H1 (cell line): Measurements from ENCODE around the gene ARID1B. TPM values are rescaled to one million over a fixed set of nuclear protein-coding genes. Genes with fewer than 3 reads are reported as not detected.

Experiments
- CTCF ChIA-PET: fragments of 300-600 bp; sonication (Branson Sonifier 250); formaldehyde crosslinking; loops from one replicate; lab custom pipeline; 2021; ENCODE audit not compliant: partially characterized antibody; lab: Charles Lee
- POLR2A ChIA-PET: fragments of 300-600 bp; sonication (Branson Sonifier 250); formaldehyde crosslinking; loops from one replicate; lab custom pipeline; 2021; ENCODE audit warnings: inconsistent platforms; ENCODE audit not compliant: partially characterized antibody; lab: Charles Lee
- DNase-seq, 2 experiments: peaks; one replicate each; pipeline versions ENCODE4 v3.0.0 to v3.0.0-alpha.2; 2010 to 2022; ENCODE audit warnings: low spot score in 2 of 2, low read depth in 1 of 2, mixed read lengths in 1 of 2
- FAIRE-seq: peaks from 2 replicates; lab custom pipeline; 2011; peaks lifted over from hg19 to GRCh38; lab: Jason Lieb, UNC
- H2AFZ ChIP-seq: 2 replicates; pipeline ENCODE4 v1.8.1; 2012; ENCODE audit warnings: low read length, inconsistent platforms
- H2AK5ac ChIP-seq: 2 replicates; pipeline ENCODE4 v1.6.1; 2013; ENCODE audit warnings: low read depth, low read length
- H2BK120ac ChIP-seq: replicated peaks from 2 replicates; pipeline ENCODE3; 2013; ENCODE audit warnings: low read depth, low read length, inconsistent platforms
- H2BK12ac ChIP-seq: 2 replicates; pipeline ENCODE4 v1.6.1; 2013; ENCODE audit warnings: low read depth, low read length
- H2BK15ac ChIP-seq: 2 replicates; pipeline ENCODE4 v1.6.1; 2013; ENCODE audit warnings: low read length
- H2BK20ac ChIP-seq: 2 replicates; pipeline ENCODE4 v1.6.1; 2013; ENCODE audit warnings: low read length
- H2BK5ac ChIP-seq: 2 replicates; pipeline ENCODE4 v1.6.1; 2013; ENCODE audit warnings: low read depth, low read length
- H3K14ac ChIP-seq: 2 replicates; pipeline ENCODE4 v1.6.1; 2013; ENCODE audit warnings: inconsistent platforms; ENCODE audit not compliant: insufficient read length
- H3K18ac ChIP-seq: 2 replicates; pipeline ENCODE4 v1.6.1; 2013; ENCODE audit warnings: low read length; ENCODE audit errors: extremely low read depth
- H3K23ac ChIP-seq: 2 replicates; pipeline ENCODE4 v1.6.1; 2013; ENCODE audit warnings: inconsistent platforms; ENCODE audit not compliant: insufficient read length
- H3K23me2 ChIP-seq: 2 replicates; pipeline ENCODE4 v1.6.1; 2013; ENCODE audit warnings: low read depth, low read length
- H3K27ac ChIP-seq: 2 replicates; pipeline ENCODE4 v1.6.1; 2011; ENCODE audit warnings: low read depth, low read length, inconsistent platforms
- H3K27me3 ChIP-seq, 4 experiments: replicated peaks in 1 of 4; 1 replicate in 1 of 4; 2 replicates in 3 of 4; pipeline versions ENCODE4 v1.6.1 to v1.8.1; 2011 to 2013; ENCODE audit warnings: low read length in 3 of 4, mild to moderate bottlenecking in 3 of 4, inconsistent platforms in 2 of 4, mixed read lengths in 2 of 4, moderate library complexity in 1 of 4; ENCODE audit not compliant: control insufficient read depth in 3 of 4, insufficient read depth in 3 of 4; ENCODE audit errors: extremely low read depth in 1 of 4
- H3K36me3 ChIP-seq, 4 experiments: 2 replicates each; pipeline versions ENCODE4 v1.6.1 to v1.8.1; 2011 to 2013; ENCODE audit warnings: mild to moderate bottlenecking in 4 of 4, low read length in 3 of 4, moderate library complexity in 2 of 4, control low read depth in 1 of 4, inconsistent platforms in 1 of 4; ENCODE audit not compliant: insufficient read depth in 4 of 4, control insufficient read depth in 2 of 4
- H3K4ac ChIP-seq: replicated peaks from 2 replicates; pipeline ENCODE3; 2013; ENCODE audit warnings: low read length, low read depth, mixed read lengths, inconsistent platforms; ENCODE audit not compliant: insufficient read length
- H3K4me1 ChIP-seq, 4 experiments: replicated peaks in 1 of 4; 1 replicate in 1 of 4; 2 replicates in 3 of 4; pipeline versions ENCODE4 v1.6.1 to v1.8.1; 2011 to 2013; ENCODE audit warnings: low read length in 3 of 4, inconsistent platforms in 2 of 4, mixed read lengths in 1 of 4; ENCODE audit not compliant: insufficient read depth in 4 of 4, control insufficient read depth in 3 of 4
- H3K4me2 ChIP-seq, 2 experiments: 2 replicates each; pipeline versions ENCODE4 v1.6.1 to v1.8.1; 2011 to 2013; ENCODE audit warnings: low read depth in 2 of 2, low read length in 2 of 2, control low read depth in 1 of 2, inconsistent platforms in 1 of 2, mild to moderate bottlenecking in 1 of 2; ENCODE audit not compliant: insufficient read depth in 1 of 2
- H3K4me3 ChIP-seq, 4 experiments: fragments of 200-600, 300-600 bp in 1 of 4; sonication (generic), shearing (Covaris generic), sonication (Bioruptor Twin) in 1 of 4; 2 replicates each; pipeline versions ENCODE4 v1.5.1 to v1.8.1; 2011 to 2016; ENCODE audit warnings: low read length in 4 of 4, low read depth in 3 of 4, control low read depth in 2 of 4, inconsistent platforms in 2 of 4, mild to moderate bottlenecking in 2 of 4, mixed read lengths in 1 of 4, moderate library complexity in 1 of 4; ENCODE audit not compliant: insufficient read depth in 2 of 4; ENCODE audit errors: extremely low read depth in 1 of 4
- H3K56ac ChIP-seq: replicated peaks from 2 replicates; pipeline ENCODE3; 2013; ENCODE audit warnings: low read depth, mild to moderate bottlenecking, mixed read lengths, low read length, inconsistent platforms; ENCODE audit not compliant: insufficient read length
- H3K79me1 ChIP-seq: 2 replicates; pipeline ENCODE4 v1.6.1; 2013; ENCODE audit warnings: low read depth, low read length, control low read depth
- H3K79me2 ChIP-seq, 2 experiments: 2 replicates each; pipeline versions ENCODE4 v1.6.1 to v1.8.1; 2012 to 2013; ENCODE audit warnings: low read length in 2 of 2, mild to moderate bottlenecking in 2 of 2, inconsistent platforms in 1 of 2; ENCODE audit not compliant: insufficient read depth in 2 of 2, control insufficient read depth in 1 of 2
- H3K9ac ChIP-seq, 4 experiments: replicated peaks in 1 of 4; 1 replicate in 1 of 4; 2 replicates in 3 of 4; pipeline versions ENCODE4 v1.6.1 to v1.8.1; 2011 to 2013; ENCODE audit warnings: low read depth in 3 of 4, low read length in 3 of 4, control low read depth in 2 of 4, mild to moderate bottlenecking in 2 of 4, moderate library complexity in 2 of 4, inconsistent platforms in 1 of 4; ENCODE audit errors: extremely low read depth in 1 of 4
- H3K9me3 ChIP-seq, 2 experiments: 2 replicates each; pipeline versions ENCODE4 v1.6.1 to v1.8.1; 2012 to 2013; ENCODE audit warnings: mild to moderate bottlenecking in 2 of 2, moderate library complexity in 2 of 2, control low read depth in 1 of 2, inconsistent platforms in 1 of 2, low read depth in 1 of 2, low read length in 1 of 2, mixed read lengths in 1 of 2; ENCODE audit not compliant: insufficient read depth in 2 of 2
- H4K20me1 ChIP-seq, 2 experiments: replicated peaks in 1 of 2; 2 replicates each; pipeline versions ENCODE3 to v1.8.1; 2011 to 2013; ENCODE audit warnings: inconsistent platforms in 2 of 2, low read length in 2 of 2, mild to moderate bottlenecking in 1 of 2; ENCODE audit not compliant: insufficient read depth in 2 of 2, control insufficient read depth in 1 of 2
- H4K5ac ChIP-seq: 2 replicates; pipeline ENCODE4 v1.6.1; 2013; ENCODE audit warnings: low read length, low read depth, mixed read lengths, inconsistent platforms; ENCODE audit not compliant: insufficient read length
- H4K8ac ChIP-seq: 2 replicates; pipeline ENCODE4 v1.8.0; 2013; ENCODE audit warnings: mild to moderate bottlenecking, moderate library complexity, low read length, inconsistent platforms; ENCODE audit not compliant: insufficient read depth; ENCODE audit errors: extremely low read depth
- H4K91ac ChIP-seq: replicated peaks from 2 replicates; pipeline ENCODE3; 2013; ENCODE audit warnings: low read length, mixed read lengths, inconsistent platforms; ENCODE audit not compliant: insufficient read length
- CBX5 ChIP-seq: fragments of 300-800, 300-1000 bp; sonication (generic); IDR thresholded peaks from 2 replicates; pipeline ENCODE4 v1.7.1; 2016; ENCODE audit warnings: antibody characterized with exemption, low read length, low read depth
- E2F6 ChIP-seq: IDR thresholded peaks from 2 replicates; pipeline ENCODE4 v1.6.1; 2012; ENCODE audit warnings: inconsistent platforms
- EP300 ChIP-seq, 2 experiments: IDR thresholded peaks; 1 replicate in 1 of 2; 2 replicates in 1 of 2; pipeline ENCODE4 v1.6.1; 2011 to 2012; ENCODE audit warnings: low read depth in 2 of 2, low read length in 2 of 2, mild to moderate bottlenecking in 2 of 2, borderline replicate concordance in 1 of 2, inconsistent platforms in 1 of 2, moderate library complexity in 1 of 2
- GABPA ChIP-seq: IDR thresholded peaks from 2 replicates; pipeline ENCODE4 v1.6.1; 2011; ENCODE audit warnings: mild to moderate bottlenecking, low read length, moderate library complexity, borderline replicate concordance; ENCODE audit not compliant: insufficient read depth
- GTF2F1 ChIP-seq: IDR thresholded peaks from 2 replicates; pipeline ENCODE4 v1.6.1; 2012; ENCODE audit warnings: low read depth, low read length, improper control_type of control experiment, borderline replicate concordance
- JUN ChIP-seq: IDR thresholded peaks from 2 replicates; pipeline ENCODE4 v1.6.1; 2011; ENCODE audit warnings: low read depth, mild to moderate bottlenecking, improper control_type of control experiment, low read length
- KDM5A ChIP-seq: fragments of 200-600 bp; IDR thresholded peaks from 2 replicates; pipeline ENCODE4 v1.7.1; 2012; ENCODE audit warnings: mild to moderate bottlenecking, low read length, inconsistent platforms, mixed read lengths
- RXRA ChIP-seq: IDR thresholded peaks from 2 replicates; pipeline ENCODE4 v1.6.1; 2011; ENCODE audit warnings: low read depth, mild to moderate bottlenecking, low read length, moderate library complexity; ENCODE audit not compliant: insufficient read depth
- SAP30 ChIP-seq: fragments of 300-600 bp; sonication (generic); IDR thresholded peaks from 2 replicates; pipeline ENCODE4 v1.7.1; 2012; ENCODE audit warnings: low read length, moderate library complexity, mild to moderate bottlenecking, inconsistent platforms; ENCODE audit not compliant: insufficient read depth, insufficient replicate concordance
- SP1 ChIP-seq: IDR thresholded peaks from 2 replicates; pipeline ENCODE4 v1.6.1; 2011; ENCODE audit warnings: low read depth, low read length
- SP4 ChIP-seq: IDR thresholded peaks from 2 replicates; pipeline ENCODE4 v1.6.1; 2012; ENCODE audit warnings: low read length, inconsistent platforms
- SRF ChIP-seq: IDR thresholded peaks from 2 replicates; pipeline ENCODE4 v1.6.1; 2011; ENCODE audit warnings: mild to moderate bottlenecking, low read depth, low read length, moderate library complexity
- SUZ12 ChIP-seq: fragments of 200-600 bp; sonication (generic); IDR thresholded peaks from 2 replicates; pipeline ENCODE4 v1.6.1; 2012; ENCODE audit warnings: mild to moderate bottlenecking, inconsistent platforms, low read length, moderate library complexity, mixed read lengths
- TEAD4 ChIP-seq: IDR thresholded peaks from 2 replicates; pipeline ENCODE4 v1.6.1; 2012; ENCODE audit warnings: low read depth, low read length, inconsistent platforms, mixed read lengths
- WGBS, 2 experiments: shearing (Covaris generic) in 1 of 2; methylation state at CpG; one replicate each; pipeline versions ENCODE4 v1.1.6 to v1.1.7; 2013 to 2015; ENCODE audit warnings: low lambda C conversion rate in 2 of 2, mixed read lengths in 2 of 2, inconsistent platforms in 1 of 2, low coverage in 1 of 2, missing lambda C conversion rate in 1 of 2; ENCODE audit not compliant: insufficient replicate concordance in 2 of 2, insufficient coverage in 1 of 2, insufficient read length in 1 of 2; ENCODE audit errors: extremely low coverage in 1 of 2, missing lambda C conversion rate in 1 of 2; 5-methylcytosine and 5-hydroxymethylcytosine counted together
- polyA plus RNA-seq, 7 experiments: library from polyadenylated mRNA; depleted of rRNA in 3 of 7; stranded (reverse) in 5 of 7; unstranded in 2 of 7; fragments of >200 nt in 5 of 7; fragments of 200-250 nt in 2 of 7; gene quantifications; 1 replicate in 5 of 7; 2 replicates in 1 of 7; 4 replicates in 1 of 7; pipeline versions ENCODE4 v1.2.1 to v1.2.3, GENCODE V29; 2011 to 2013; ENCODE audit warnings: missing spikeins in 2 of 7, mixed read lengths in 2 of 7
- total RNA-seq: library from RNA; stranded (reverse); fragmentation: NEBNext Ultra II Directional; extraction: Animal tissue kit (Norgen Biotek cat#: 25700); gene quantifications from 2 replicates; pipeline ENCODE4 v1.2.1, GENCODE V29; 2021

The ARID1B gene
- total and polyA plus RNA-seq, 2 of the 8 experiments (the other 6 are each of a cell fraction or from before 2014, with no cell fraction given): 24.3 to 70.3 TPM

DNA sequence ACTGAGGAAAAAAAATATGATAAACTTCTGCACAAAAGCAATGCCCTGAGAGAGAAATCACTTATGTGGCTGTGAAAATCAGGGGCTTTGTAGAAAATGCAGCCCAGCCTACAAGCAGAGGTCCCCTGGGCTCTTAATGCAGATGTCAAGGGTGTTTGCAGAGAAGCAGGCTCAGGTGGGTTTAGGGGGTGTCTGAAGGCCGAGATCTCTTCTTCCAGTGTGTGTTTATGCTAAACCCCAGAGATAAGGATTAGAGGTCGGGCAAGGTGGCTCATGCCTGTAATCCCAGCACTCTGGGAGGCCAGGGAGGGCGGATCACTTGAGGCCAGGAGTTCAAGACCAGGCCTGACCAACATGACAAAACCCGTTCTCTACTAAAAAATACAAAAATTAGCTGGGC lies 467.6 kb downstream of the ARID1B start:
- no peak overlapping the region for H2AFZ ChIP-seq
- H3K4me3 ChIP-seq: no peak overlapping the region
- no peak overlapping the region for H2BK15ac ChIP-seq
- no peak for FAIRE-seq
- no peak overlapping the region for H4K5ac ChIP-seq
- peaks cover 0 to 2% of the 10 kb centered on the region in 2 experiments; a peak in 2 of 4 replicates for H3K9me3 ChIP-seq
- H4K91ac ChIP-seq: no peak overlapping the region
- H3K14ac ChIP-seq: no peak overlapping the region
- H2BK12ac ChIP-seq: no peak overlapping the region
- H3K4ac ChIP-seq: no peak overlapping the region
- H3K9ac ChIP-seq: no peak overlapping the region
- H4K20me1 ChIP-seq: no peaks in the 10 kb centered on the region
- no peaks in the 10 kb centered on the region for H3K36me3 ChIP-seq
- H3K27me3 ChIP-seq: no peaks in the 10 kb centered on the region
- no peak overlapping the region for H2BK120ac ChIP-seq
- H3K79me1 ChIP-seq: no peaks in the 10 kb centered on the region
- H2BK20ac ChIP-seq: no peak overlapping the region
- ChIA-PET POLR2A (interaction anchor here (0.6 to 1.1 kb wide), 2 partner anchors 9 to 187 kb away, joined by 3 to 4 read pairs; no protein-coding TSS in a partner anchor), CTCF (interaction anchor here (0.7 to 1.6 kb wide), 6 partner anchors 8 to 52 kb away, joined by 3 to 4 read pairs (median 3); no protein-coding TSS in a partner anchor)
- H3K18ac ChIP-seq: no peak overlapping the region
- no peak overlapping the region for H2BK5ac ChIP-seq
- no peak for TF ChIP-seq GABPA
- no peak for TF ChIP-seq SAP30
- no peak for TF ChIP-seq EP300 (IDR thresholded peaks at IDR 0.05; ENCODE audit: borderline replicate concordance in 1 of 2, low read depth in 2 of 2, low read length in 2 of 2)
- TF ChIP-seq CBX5: no peak
- no peak for TF ChIP-seq SRF
- no peak for TF ChIP-seq SUZ12
- TF ChIP-seq GTF2F1: no peak
- TF ChIP-seq TEAD4: no peak
- TF ChIP-seq SP1: no peak
- TF ChIP-seq RXRA: no peak
- TF ChIP-seq E2F6: no peak
- no peak for TF ChIP-seq KDM5A
- TF ChIP-seq JUN: no peak
- no peak for TF ChIP-seq SP4
- H3K27ac ChIP-seq: no peak overlapping the region
- no peak for DNase-seq
- H4K8ac ChIP-seq: no peak overlapping the region
- H2AK5ac ChIP-seq: no peak overlapping the region
- no peaks in the 10 kb centered on the region for H3K23me2 ChIP-seq
- 81% methylated on average over 4 of the region's 4 CpGs; no CpG with 5 or more reads in 1 of the 2 experiments for WGBS, 2 experiments
- no peaks in the 10 kb centered on the region for H3K79me2 ChIP-seq
- H3K4me1 ChIP-seq: peaks cover 0 to 14% (median 4%) of the 10 kb centered on the region in 4 experiments; a peak in 4 of 7 replicates
- no peak overlapping the region for H3K4me2 ChIP-seq
- no peak overlapping the region for H3K56ac ChIP-seq
- H3K23ac ChIP-seq: no peak overlapping the region
